Metanephros (tissue), 2 donors: Measurements from ENCODE around the gene DNAH8. TPM values are rescaled to one million over a fixed set of nuclear protein-coding genes. Genes with fewer than 3 reads are reported as not detected.

Source experiments
- small RNA-seq: library from RNA; depleted of rRNA; stranded (forward); fragments of <200 nt; gene quantifications from one replicate; pipeline ENCODE3, GENCODE V24; 2014; ENCODE audit warnings: low replicate concordance
- total RNA-seq: library from RNA; depleted of rRNA; stranded (reverse); fragments of >200 nt; gene quantifications from one replicate; pipeline ENCODE4 v1.2.3, GENCODE V29; 2014

DNAH8 gene
- total RNA-seq: 1.3 TPM

GRCh38 chr6:38715016-38715689, at the start of gene DNAH8:
DNAH8 (plus strand) TSS chr6:38715311; CDS start chr6:38722810, 7,499 bp downstream.

GRCh38 chr6:38702558-38703397, 12.3 kb upstream of the DNAH8 start, which contains the start of gene GLO1:
GLO1 (minus strand) TSS chr6:38703145; CDS start chr6:38703054, 91 bp downstream.

GRCh38 chr6:39048481-39049399, 333.6 kb downstream of the DNAH8 start, which contains the start of gene GLP1R:
GLP1R (plus strand) TSS chr6:39048781; CDS start chr6:39048841, 60 bp downstream.

Small RNAs within 50 kb of the gene (small RNA-seq; reads per million reads assigned to genes)
- gene AL034345.1 (not detected), gene RF00393 (not detected)

Other genes starting within 250 kb of the DNAH8 start
- 31.8 TPM for gene BTBD9, start 75.4 kb upstream of the DNAH8 start, total RNA-seq
- gene GLO1, start 12.2 kb upstream of the DNAH8 start, total RNA-seq: 85.4 TPM